ENCODE results near the gene COL18A1.

Gene COL18A1

GRCh38 chr21:45383615-45384201 lies 21.3 kb upstream of the COL18A1 start:
- FAIRE-seq, result no peak

DNA sequence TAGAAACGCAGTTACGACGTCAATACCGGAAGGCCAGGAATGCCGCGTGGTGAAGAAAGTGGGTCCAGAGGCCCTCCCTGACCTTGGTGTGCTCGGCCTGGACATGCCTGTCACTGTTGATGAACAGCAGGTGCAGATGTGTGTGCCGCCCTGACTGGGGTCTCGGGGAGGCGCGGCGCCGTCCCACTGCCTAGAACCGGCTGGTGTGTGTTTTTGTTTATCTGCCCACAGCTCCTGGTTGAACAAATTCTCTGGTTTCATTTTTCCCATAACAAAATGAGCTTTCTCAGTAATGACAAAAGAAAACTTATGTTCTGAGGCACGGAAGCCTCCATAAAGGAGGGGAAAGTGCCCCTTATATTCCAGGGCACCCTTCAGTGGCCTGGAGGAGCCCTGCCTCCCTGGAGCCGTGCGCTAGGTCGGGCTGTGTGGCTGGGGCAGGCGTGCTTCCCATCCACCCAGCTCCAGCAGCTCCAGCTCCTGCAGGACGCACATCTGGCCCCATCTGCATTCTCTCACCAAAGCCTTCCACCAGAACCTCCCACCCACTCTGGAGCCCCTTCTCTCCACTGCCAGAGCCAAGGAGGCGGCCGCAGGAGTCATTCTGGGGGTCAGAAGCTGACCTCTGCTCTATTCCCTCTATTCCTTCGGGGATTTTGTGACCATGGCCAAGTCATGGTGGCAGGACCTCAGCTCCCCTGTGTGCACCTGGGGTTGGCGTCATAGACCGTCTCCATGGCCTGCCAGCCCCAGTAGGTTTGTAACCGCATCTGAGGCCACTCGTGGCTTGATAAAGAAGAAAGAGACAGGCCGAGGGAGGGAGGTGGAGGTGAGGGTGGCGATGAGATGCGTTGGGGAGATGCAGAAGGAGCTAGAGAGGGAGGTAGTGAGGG lies 20.1 kb upstream of the COL18A1 start:
- FAIRE-seq, result no peak

DNA sequence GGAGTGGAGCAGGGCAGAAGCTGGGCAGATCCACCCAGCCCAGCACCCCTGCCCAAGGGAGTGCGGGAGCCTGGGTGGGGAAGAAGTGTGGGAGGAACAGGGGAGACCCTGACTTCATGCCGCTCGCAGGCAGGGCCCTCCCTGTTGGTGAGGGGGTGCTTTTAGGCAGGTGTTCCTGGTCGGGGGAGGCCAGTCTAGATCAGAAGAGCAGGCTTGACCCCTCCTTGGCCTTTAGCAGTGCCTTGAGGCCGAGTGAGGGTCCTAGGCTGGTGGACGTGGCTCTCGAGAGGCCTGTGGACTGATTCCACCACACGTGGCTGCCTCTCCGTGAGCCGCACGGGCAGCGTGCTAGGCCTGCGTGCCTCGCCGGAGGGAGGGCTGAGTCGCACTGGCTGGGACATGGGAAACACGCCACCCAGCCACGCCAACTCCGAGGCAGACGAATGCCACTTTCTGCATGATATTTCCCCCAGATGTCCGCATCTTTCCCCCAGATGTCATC lies 19.4 kb upstream of the COL18A1 start:
- no peak for FAIRE-seq

DNA sequence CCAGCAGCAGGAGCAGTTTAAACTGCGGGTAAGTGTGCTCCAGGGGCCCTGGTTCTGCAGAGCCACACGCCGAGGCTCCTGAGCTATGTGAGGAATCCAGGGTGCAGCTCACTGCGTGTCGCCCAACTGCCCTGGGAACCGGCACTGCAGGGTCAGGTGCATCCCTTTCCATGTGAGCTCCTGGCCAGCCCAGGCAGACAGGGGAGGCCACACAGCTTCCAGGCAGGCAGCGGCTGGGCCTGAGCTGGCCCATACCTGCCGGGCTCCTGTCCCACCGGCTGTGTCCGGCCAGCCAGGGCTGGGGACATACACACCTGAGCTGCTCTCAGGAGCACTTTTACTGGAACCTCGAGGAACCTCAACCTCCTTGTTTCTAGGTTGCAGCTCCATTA lies 18.6 kb upstream of the COL18A1 start:
- FAIRE-seq, result no peak

- FAIRE-seq, result no peak
These were observed 18.1 kb upstream of the COL18A1 start for GRCh38 chr21:45386728-45387371.

- no peak for FAIRE-seq
These were observed 17.5 kb upstream of the COL18A1 start for GRCh38 chr21:45387506-45387905.

DNA sequence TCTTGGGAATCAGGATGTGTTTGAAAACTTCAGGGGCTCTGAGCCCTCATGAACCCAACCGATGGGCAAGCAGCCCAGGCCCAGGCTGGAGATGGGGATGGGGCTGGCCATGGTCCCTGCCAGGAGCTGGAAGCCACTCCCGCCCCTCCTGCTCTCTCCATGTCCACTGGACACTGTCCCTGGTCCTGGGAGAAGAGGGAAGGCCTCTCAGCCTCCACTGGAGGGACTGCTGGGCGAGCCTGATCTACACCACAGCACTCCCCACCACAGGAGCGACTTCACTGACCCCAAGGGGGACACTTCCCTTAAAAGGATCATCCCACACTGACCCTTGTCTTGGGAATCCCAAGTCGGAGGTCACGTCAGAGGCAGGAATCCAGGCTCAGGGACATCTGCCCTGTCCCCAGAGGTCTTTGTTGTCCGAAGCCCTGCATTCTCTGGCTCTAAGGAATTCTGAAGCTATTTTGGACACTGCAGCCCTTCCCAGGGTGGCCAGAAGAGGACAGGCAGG lies 16.9 kb upstream of the COL18A1 start:
- no peak for FAIRE-seq

- no peak for FAIRE-seq
These were observed 16.2 kb upstream of the COL18A1 start for GRCh38 chr21:45388611-45389296.

DNA sequence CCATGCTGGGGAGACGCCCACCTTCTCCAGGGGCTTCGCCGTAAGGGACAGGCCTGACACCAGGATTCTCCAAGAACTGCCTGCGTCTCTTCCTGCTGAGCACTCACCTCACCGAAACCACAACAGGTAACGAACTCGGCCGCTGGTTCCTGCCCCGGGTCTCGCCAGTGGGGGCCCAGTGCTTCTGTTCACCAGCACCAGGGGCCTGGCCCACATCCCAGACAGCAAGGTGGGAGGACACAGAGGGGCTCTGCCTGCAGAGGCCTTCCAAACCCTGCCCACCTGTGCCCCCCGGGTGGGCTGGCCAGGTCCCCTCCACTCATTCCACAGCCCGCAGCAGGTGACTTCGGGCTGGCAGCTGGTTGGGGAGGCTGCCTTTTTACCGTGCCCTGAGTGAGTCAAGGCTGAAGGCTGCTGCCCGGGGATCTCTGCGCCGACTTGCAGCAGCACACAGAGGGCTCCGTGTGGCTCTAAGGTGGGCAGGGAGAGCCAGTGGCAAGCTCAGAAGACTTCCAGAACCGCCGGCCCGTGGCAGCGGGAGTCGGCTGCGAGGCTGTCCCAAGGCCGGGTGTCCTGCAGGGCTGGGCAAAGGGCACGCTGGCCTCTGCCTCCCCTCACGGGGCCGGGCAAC lies 14.7 kb upstream of the COL18A1 start:
- no peak for FAIRE-seq

- no peak for FAIRE-seq
These were observed 13.9 kb upstream of the COL18A1 start for GRCh38 chr21:45390831-45391742.

DNA sequence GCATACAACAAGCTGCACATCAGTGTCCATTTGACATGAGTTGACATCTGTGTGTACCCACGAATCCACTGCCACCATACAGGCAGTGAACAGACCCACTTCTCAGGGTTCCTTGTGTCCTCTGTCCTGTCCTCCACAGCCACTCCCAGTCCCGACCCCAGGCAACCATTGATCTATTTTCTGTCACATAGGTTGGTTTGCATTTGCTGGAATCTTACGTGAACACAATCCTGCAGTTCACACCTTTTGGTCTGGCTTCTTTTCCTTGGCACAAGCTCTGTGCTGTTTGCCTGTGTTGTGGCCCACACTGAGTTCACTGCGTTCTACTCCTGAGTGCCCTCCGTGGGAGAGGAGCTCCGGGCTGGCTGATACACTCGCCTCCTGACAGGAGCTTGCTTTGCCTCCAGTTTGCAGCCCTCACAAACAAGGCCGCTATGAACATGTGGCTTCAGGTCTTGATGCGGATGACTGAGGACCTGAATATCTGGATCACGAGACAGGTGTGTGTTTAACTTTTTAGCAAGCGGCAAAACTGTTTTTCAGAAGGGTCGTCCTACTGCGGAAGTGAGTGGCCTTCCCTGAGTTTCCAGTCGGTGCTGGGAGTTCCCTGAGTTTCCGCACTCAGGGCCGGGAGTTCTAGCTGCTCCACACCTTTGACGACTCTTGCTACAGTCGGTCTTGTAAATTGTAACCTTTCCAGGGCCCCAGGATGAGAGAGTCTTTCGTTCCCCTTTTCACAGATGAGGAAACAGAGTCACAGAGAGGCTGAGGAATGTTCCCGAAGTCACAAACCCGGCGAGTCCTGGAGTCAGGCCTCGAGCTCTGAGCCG lies 13.0 kb upstream of the COL18A1 start:
- no peak for FAIRE-seq

DNA sequence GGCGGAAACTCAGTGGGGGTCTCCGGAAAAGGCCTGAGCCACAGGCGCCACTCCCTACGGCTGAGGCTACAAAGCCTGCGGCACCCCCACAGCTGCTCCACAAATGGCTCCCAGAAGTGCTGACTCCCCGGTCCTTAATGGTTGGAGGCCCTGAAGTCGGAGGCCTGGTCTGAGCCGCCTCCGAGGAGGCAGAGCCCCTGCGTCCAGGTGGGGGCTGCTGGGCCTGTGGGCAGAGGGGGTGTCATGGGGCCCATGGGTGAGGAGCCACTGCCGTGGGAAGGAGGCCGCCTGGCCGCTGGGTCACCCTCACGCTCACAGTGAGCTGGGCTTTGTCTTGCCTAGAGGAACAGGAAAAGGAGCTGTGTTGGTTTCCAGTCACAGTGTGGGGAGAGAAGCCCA lies 12.4 kb upstream of the COL18A1 start:
- no peak for FAIRE-seq

- FAIRE-seq, result no peak
These were observed 11.9 kb upstream of the COL18A1 start for GRCh38 chr21:45393021-45393420.

GRCh38 chr21:45393833-45394638 lies 10.9 kb upstream of the COL18A1 start:
- FAIRE-seq, result no peak

DNA sequence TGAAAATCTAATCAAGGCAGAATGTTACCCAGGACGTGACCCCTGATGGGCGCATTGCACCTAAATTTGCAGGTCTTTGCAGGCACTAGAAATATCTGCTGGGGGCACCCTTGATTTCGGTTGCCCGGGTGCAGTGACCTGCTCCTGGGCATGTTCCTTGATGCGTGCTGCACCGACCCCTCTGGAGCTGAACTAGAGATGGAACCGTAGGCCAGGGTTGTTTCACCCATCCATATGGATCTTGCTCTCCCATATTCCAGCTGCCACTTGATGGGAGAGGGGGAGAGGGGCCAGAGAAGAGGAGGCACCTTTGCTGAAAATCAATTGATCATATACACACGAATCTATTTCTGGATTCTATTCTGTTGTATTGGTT lies 8.4 kb upstream of the COL18A1 start:
- FAIRE-seq, result no peak

GRCh38 chr21:45397381-45397780 lies 7.6 kb upstream of the COL18A1 start:
- no peak for FAIRE-seq

- no peak for FAIRE-seq
These were observed 3.9 kb upstream of the COL18A1 start for GRCh38 chr21:45401054-45401518.

- FAIRE-seq, result no peak
These were observed 2.8 kb upstream of the COL18A1 start for GRCh38 chr21:45401916-45402900.
